NCI-H187 treated with DMSO at 0.1 percent for 48 hours (cell line): ENCODE results near the gene TEX22.

Experiments
- DNase-seq: peaks from one replicate; lab custom pipeline; 2025; lab: John Stamatoyannopoulos, UW

Gene TEX22

DNA sequence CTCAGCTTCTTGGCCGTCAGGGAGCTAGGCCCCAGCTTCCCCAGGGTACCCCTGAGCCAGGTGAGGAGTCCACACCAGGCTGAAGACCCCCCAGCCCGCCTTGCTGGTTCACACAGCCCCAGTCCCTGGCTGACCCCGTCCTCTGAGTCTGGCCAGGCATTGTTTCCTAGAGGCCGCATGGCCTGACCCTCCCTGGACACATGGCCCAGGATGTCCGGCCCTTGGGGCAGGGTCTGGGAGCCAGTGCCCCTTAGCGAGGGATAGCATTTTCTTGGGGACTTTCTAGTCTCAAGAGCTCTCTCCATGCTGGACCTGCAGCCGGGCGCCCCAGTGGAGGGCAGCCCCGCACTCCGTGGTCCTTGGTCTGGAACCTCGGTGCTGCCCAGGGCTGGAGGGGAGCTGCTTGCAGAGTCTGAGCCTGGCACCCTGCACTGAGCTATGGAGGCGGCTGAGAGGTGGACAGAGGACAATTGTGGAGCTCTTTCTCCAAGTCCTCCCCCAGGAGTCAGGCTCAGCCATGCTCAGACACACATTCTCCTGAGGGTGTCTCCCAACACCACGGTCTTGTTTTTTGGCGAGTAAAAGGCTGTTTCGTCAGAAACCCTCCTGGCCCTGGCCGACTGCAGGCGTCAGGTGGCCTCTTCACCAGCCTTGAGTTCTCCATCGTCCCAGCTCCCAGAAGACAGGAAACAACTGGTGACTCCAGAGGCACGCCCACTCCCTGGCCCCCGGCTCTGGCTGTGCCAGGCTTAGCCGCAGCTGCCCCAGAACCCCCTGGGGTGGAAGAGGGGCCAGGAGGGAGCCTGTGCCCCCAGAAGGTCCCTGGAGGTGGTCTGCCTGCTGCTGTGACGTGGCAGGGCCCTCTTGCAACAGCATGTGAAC, 58.6 kb downstream of the TEX22 start:
- no peak for DNase-seq

DNA sequence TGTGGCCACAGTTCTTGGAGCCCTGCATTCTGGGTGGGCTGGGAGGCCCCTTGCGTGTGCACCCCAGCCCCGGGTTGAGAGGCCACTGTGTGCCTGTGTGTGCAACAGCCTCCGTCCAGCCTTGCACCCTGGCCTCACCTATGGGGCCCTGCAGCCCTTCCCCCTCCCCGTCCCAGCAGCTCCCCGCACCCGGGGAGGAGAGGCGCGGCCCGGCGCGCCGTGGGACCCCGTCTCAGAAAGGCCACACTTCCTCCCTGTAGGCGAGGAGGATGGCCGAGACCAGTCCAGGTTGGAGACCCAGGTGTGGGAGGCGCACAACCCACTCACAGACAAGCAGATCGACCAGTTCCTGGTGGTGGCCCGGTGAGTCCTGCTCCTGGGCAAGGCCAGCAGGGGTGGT, 59.7 kb downstream of the TEX22 start:
- no peak for DNase-seq

DNA sequence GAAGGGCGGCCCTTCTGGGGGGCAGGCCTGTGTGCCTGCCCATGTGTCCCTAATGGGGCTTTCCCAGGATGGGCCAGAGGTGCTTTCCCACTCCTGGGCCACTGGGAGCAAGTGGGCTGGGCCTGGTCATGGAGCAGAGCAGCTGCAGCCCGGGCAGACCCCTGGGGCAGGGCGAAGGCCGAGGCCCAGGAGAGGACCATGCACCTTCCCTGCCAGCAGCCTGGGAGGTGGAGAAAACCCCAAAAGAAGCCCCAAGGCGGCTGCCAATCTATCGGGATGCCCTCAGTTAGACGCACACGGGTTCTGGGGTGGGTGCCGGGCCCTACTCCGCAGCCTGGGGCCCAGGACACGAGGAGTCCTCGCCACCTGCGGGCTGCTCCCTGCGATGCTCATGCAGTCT, 60.2 kb downstream of the TEX22 start:
- DNase-seq = no peak

DNA sequence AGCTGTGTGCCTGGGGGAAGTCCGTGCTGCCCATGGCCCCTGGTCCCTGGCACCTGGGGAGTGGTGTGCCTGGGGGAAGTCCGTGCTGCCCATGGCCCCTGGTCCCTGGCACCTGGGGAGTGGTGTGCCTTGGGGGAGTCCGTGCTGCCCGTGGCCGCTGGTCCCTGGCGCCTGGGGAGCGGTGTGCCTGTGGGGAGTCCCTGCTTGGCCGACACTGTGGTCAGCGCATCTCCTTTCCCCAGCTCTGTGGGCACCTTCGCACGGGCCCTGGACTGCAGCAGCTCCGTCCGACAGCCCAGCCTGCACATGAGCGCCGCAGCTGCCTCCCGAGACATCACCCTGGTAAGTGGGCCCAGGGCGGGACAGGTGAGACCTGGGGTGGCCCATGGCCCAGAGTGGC, 61.8 kb downstream of the TEX22 start:
- DNase-seq = no peak

DNA sequence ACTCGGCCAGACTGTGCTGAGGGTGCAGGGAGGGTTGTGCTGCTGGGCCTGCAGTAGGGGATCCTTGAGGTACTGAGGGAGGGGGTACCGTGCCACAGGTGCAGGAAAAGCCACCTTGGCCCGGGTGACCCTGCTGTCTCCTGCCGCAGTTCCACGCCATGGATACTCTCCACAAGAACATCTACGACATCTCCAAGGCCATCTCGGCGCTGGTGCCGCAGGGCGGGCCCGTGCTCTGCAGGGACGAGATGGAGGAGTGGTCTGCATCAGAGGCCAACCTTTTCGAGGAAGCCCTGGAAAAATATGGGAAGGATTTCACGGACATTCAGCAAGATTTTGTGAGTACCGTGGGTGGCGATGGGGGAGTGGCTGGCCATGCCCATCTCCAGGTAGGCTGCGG, 62.3 kb downstream of the TEX22 start:
- no peak for DNase-seq

DNA sequence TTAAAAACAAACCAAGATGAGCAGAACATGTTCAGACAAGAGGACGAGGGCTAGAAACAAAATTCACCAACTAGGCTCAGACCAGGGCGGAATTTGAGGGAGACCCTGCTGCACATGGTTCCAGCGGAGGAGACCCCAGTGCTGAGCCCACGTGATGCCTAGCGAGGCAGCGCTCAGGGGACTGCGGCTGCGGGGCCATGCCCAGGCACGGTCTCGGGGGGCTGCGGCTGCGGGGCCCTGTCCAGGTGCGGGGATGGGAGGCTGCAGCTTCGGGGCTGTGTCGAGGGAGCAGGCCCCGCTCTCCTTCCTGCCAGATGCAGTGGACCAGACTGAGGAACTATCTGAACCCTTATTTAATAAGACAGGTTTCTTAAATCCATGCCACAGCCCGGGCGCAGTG, 63.6 kb downstream of the TEX22 start:
- no peak for DNase-seq
